Uterus (tissue), 4 donors: Measurements from ENCODE around the gene C2orf92. TPM values are rescaled to one million over a fixed set of nuclear protein-coding genes. Genes with fewer than 3 reads are reported as not detected.

Experiments
- DNase-seq, 2 donors: peaks; one replicate each; pipeline ENCODE4 v3.0.0-alpha.2; 2019 to 2020
- H3K27ac ChIP-seq, 2 donors: fragments of 200-600 bp; sonication (generic); 1 replicate in 1 of 2; 2 replicates in 1 of 2; pipeline ENCODE4 v1.5.1; 2016 to 2018
- H3K27me3 ChIP-seq, 2 donors: fragments of 200-600 bp; sonication (generic); one replicate each; pipeline ENCODE4 v1.5.1; 2018 to 2019; ENCODE audit warnings: control low read depth in 1 of 2
- H3K36me3 ChIP-seq, 2 donors: fragments of 200-600 bp; sonication (generic); one replicate each; pipeline ENCODE4 v1.5.1; 2019; ENCODE audit warnings: control low read depth in 1 of 2
- H3K4me1 ChIP-seq, 2 donors: fragments of 200-600 bp; sonication (generic); one replicate each; pipeline ENCODE4 v1.5.1; 2018 to 2019; ENCODE audit warnings: control low read depth in 1 of 2
- H3K4me3 ChIP-seq, 2 donors: fragments of 200-600 bp; sonication (generic); 1 replicate in 1 of 2; 2 replicates in 1 of 2; pipeline ENCODE4 v1.5.1; 2018 to 2019; ENCODE audit warnings: mild to moderate bottlenecking in 1 of 2
- H3K9me3 ChIP-seq, 2 donors: fragments of 200-600 bp; sonication (generic); one replicate each; pipeline ENCODE4 v1.5.1; 2019; ENCODE audit warnings: control low read depth in 1 of 2
- CTCF ChIP-seq, 4 experiments: fragments of 200-600 bp in 2 of 4; fragments of 450-650 bp in 2 of 4; sonication (generic) in 2 of 4; IDR thresholded peaks; one replicate each; pipeline ENCODE4 v1.5.1; 2016 to 2019; ENCODE audit warnings: antibody characterized with exemption in 4 of 4, mild to moderate bottlenecking in 2 of 4, moderate library complexity in 1 of 4
- POLR2A ChIP-seq, 2 donors: fragments of 450-650 bp; IDR thresholded peaks; one replicate each; pipeline ENCODE4 v1.6.1; 2016; ENCODE audit warnings: antibody characterized with exemption in 2 of 2, mild to moderate bottlenecking in 1 of 2, moderate library complexity in 1 of 2
- intact Hi-C: fragments of 100-400 bp; cut with DNase I; formaldehyde crosslinking; loops from one replicate; pipeline ENCODE4 v1.15.1; 2023; ENCODE audit warnings: low total_unique reads
- total RNA-seq, 4 donors: library from RNA; depleted of rRNA in 3 of 4; stranded (reverse); fragments of >200 nt in 3 of 4; gene quantifications; one replicate each; pipeline versions ENCODE4 v1.1.0 to v1.2.4, GENCODE V29; 2014 to 2023
- donor health status: DM: yes; HTN: yes; CAD: no.

C2orf92 gene
- total RNA-seq, 4 donors from 2014 or later = 5.4 to 17.9 (median 14.0) TPM

- intact Hi-C loops = no loop called here
- H3K36me3 ChIP-seq = no peaks in the 10 kb centered on the region
- DNase-seq = no peak
- peak overlapping the region in 1 of 2 donors; percentile 99 for H3K27ac ChIP-seq
- peaks cover 0 to 19% of the 10 kb centered on the region in 2 donors for H3K4me1 ChIP-seq
- no peaks in the 10 kb centered on the region for H3K9me3 ChIP-seq
- no peaks in the 10 kb centered on the region for H3K27me3 ChIP-seq
- no peak overlapping the region for H3K4me3 ChIP-seq
- no peak for TF ChIP-seq CTCF (IDR thresholded peaks at IDR 0.05)
- no peak for TF ChIP-seq POLR2A (IDR thresholded peaks at IDR 0.05)
Observed at GRCh38 chr2:97661927-97662326, 7.6 kb upstream of the C2orf92 start.

GRCh38 chr2:97662386-97662894 lies 7.1 kb upstream of the C2orf92 start:
- no peak for DNase-seq
- Histone ChIP-seq H3K4me3 (peak overlapping the region; percentile 77 to 81), H3K9me3 (no peaks in the 10 kb centered on the region), H3K36me3 (no peaks in the 10 kb centered on the region), H3K4me1 (peaks cover 0 to 19% of the 10 kb centered on the region in 2 donors), H3K27me3 (no peaks in the 10 kb centered on the region), H3K27ac (peak overlapping the region; percentile 98 to 99)
- TF ChIP-seq POLR2A (IDR thresholded peaks at IDR 0.05) (no peak), CTCF (IDR thresholded peaks at IDR 0.05) (no peak)
- intact Hi-C loops = no loop called here

GRCh38 chr2:97662895-97663625 lies 6.5 kb upstream of the C2orf92 start:
- TF ChIP-seq POLR2A (IDR thresholded peaks at IDR 0.05) = peak in 1 of 2 donors; percentile 16
- TF ChIP-seq CTCF (IDR thresholded peaks at IDR 0.05) = no peak
- H3K27me3 ChIP-seq = no peaks in the 10 kb centered on the region
- intact Hi-C loops = no loop called here
- no peaks in the 10 kb centered on the region for H3K9me3 ChIP-seq
- peak overlapping the region; percentile 77 to 81 for H3K4me3 ChIP-seq
- no peaks in the 10 kb centered on the region for H3K36me3 ChIP-seq
- H3K4me1 ChIP-seq = peaks cover 0 to 19% of the 10 kb centered on the region in 2 donors
- peak; percentile 67 to 72 for DNase-seq
- H3K27ac ChIP-seq = peak overlapping the region; percentile 98 to 99

- H3K4me3 ChIP-seq = peak overlapping the region; percentile 77 to 81
- no peaks in the 10 kb centered on the region for H3K9me3 ChIP-seq
- intact Hi-C loops = no loop called here
- H3K27ac ChIP-seq = peak overlapping the region; percentile 98 to 99
- no peak for DNase-seq
- H3K4me1 ChIP-seq = peaks cover 0 to 19% of the 10 kb centered on the region in 2 donors
- H3K27me3 ChIP-seq = no peaks in the 10 kb centered on the region
- no peaks in the 10 kb centered on the region for H3K36me3 ChIP-seq
- TF ChIP-seq POLR2A (IDR thresholded peaks at IDR 0.05) (peak in 1 of 2 donors; percentile 46), CTCF (IDR thresholded peaks at IDR 0.05) (peak in 1 of 4 experiments; percentile 18)
Observed at GRCh38 chr2:97663626-97663961, 5.9 kb upstream of the C2orf92 start.

DNA sequence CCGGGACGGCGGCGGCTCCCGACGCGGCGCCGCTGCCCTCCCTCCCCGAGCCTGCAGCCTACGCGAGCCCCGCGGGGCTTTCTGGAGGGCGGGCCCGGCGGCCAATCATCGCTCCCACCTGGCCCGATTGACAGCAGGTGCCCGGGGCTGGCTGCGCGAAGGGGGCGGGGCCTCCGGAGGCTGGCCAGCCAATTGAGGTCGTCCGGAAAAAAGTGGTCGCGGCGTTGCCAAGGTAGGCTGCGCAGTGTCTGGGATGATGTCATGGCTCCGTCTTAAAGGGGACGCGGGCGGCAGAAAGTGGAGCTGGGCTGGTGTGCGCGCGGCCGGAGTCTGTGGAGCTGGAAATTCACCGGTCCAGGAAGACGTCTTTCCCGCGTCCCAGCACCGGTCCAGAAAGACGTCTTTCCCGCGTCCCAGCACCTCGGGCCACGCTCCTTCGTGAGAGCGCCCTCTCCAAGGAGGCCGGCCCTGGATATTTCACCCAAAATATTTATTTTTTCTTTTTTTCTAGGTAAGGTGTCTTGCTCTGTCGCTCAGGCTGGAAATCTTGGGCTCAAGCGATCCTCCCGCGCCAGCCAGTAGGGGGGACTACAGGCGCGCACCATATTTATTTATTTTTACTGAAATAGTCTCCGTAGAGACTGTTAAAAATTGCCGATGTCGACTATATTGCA lies 5.4 kb upstream of the C2orf92 start, which contains the start of gene ACTR1B:
Gene ACTR1B, minus strand, starts transcription at position 83 of the 674 bp plus-strand sequence. CDS start 154 bp downstream, outside the sequence.
- no peaks in the 10 kb centered on the region for H3K36me3 ChIP-seq
- no peaks in the 10 kb centered on the region for H3K9me3 ChIP-seq
- peak within 1 kb of the TSS; percentile 98 to 99 for H3K27ac ChIP-seq
- H3K27me3 ChIP-seq = no peaks in the 10 kb centered on the region
- peak; percentile 17 to 71 (median 57) for TF ChIP-seq CTCF (IDR thresholded peaks at IDR 0.05)
- peak; percentile 90 to 97 for TF ChIP-seq POLR2A (IDR thresholded peaks at IDR 0.05)
- H3K4me3 ChIP-seq = peak within 1 kb of the TSS; percentile 77 to 81
- H3K4me1 ChIP-seq = peaks cover 0 to 19% of the 10 kb centered on the region in 2 donors
- intact Hi-C loops = no loop called here
- DNase-seq = peak; percentile 98
